ENCODE results near the gene ZNF787.

DNA sequence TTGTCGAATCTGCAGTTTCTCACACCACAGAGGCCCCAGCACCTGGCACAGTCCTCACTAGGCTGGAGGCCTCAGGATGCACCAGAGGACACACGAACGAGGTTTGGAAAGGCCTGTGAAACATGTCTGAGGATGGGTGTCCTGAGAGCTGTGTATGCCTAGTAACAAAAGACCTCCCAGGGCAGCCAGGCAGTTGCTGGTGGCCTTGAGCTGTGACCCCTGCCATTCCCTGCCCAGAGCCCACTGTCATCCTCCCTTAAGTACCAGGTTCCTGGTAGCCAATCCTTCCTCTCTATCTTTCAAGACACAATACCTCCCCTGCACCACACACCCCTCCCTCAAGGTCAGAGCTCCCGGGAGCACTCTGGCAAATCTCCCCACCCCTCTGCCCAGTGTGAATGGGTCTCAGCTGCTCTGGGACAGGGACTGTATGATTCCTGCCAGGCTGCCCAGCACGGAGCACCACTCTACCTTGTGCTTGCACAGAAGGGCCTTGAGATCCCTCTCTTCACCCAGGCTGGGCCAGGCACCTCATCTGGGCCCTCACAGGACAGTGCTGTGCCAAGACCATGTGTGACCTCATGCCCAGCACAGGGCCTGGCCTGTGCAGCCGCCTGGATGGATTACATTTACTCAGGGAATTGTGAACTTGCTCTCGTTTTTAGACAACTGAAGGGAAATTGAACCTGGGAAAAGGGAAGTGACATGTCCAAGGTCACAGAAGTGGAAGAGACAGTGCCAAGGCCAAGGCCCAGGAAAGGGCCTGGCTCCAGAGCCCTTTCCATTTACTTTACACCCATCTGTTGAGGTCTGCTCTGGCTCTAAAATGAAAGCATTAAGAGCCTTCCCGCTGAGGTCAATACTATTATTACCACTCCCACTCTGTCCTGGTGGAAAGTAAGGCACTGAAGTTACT lies 2.2 kb downstream of the ZNF787 start:
- no peak for TF ChIP-seq POLR2A (IDR thresholded peaks at IDR 0.05; ENCODE audit: low read depth, low read length)
- TF ChIP-seq, protein P1, sequence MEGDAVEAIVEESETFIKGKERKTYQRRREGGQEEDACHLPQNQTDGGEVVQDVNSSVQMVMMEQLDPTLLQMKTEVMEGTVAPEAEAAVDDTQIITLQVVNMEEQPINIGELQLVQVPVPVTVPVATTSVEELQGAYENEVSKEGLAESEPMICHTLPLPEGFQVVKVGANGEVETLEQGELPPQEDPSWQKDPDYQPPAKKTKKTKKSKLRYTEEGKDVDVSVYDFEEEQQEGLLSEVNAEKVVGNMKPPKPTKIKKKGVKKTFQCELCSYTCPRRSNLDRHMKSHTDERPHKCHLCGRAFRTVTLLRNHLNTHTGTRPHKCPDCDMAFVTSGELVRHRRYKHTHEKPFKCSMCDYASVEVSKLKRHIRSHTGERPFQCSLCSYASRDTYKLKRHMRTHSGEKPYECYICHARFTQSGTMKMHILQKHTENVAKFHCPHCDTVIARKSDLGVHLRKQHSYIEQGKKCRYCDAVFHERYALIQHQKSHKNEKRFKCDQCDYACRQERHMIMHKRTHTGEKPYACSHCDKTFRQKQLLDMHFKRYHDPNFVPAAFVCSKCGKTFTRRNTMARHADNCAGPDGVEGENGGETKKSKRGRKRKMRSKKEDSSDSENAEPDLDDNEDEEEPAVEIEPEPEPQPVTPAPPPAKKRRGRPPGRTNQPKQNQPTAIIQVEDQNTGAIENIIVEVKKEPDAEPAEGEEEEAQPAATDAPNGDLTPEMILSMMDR (conservative IDR thresholded peaks at IDR 0.05; ENCODE audit: low read depth, low read length), result no peak
- no peak for TF ChIP-seq RCOR1 (IDR thresholded peaks at IDR 0.05; ENCODE audit: insufficient replicate concordance, low read length)

Data from IMR-90 (cell line).